PC-3 (cell line): ENCODE data around the gene ZNF76.

Experiments used
- CTCF ChIP-seq: fragments of 300-600 bp; sonication (generic); conservative IDR thresholded peaks from 2 replicates; pipeline ENCODE4 v1.5.1; 2017; ENCODE audit warnings: antibody characterized with exemption, low read depth, mild to moderate bottlenecking, low read length
- EZH2 ChIP-seq: fragments of 300-600 bp; sonication (generic); IDR thresholded peaks from one replicate; pipeline ENCODE4 v1.6.1; 2017; ENCODE audit warnings: antibody characterized with exemption, mild to moderate bottlenecking, low read length; ENCODE audit not compliant: unreplicated experiment

- no peak for TF ChIP-seq CTCF
- TF ChIP-seq EZH2 = no peak
These were observed 50.2 kb downstream of the ZNF76 start for GRCh38 chr6:35309611-35310264.
